ENCODE results near the gene MYH6.

MYH6 gene

DNA sequence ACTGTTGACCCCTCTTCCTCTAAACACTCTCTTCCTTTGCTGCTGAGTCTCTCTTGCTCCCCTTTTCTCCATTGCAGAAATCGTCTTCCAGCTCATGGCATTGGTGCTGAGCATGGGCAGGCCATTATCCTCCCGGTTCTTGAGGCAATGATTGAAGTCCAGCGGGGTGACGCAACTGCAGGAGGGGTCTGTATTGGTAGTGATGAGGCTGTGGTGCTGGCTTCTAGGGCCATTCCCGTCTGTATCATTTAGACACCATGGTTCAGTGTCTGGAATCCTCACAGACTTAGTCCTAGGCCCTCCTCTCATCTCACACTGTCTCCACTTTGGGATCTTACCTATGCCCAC, 54.7 kb downstream of the MYH6 start:
- no peak for FAIRE-seq

DNA sequence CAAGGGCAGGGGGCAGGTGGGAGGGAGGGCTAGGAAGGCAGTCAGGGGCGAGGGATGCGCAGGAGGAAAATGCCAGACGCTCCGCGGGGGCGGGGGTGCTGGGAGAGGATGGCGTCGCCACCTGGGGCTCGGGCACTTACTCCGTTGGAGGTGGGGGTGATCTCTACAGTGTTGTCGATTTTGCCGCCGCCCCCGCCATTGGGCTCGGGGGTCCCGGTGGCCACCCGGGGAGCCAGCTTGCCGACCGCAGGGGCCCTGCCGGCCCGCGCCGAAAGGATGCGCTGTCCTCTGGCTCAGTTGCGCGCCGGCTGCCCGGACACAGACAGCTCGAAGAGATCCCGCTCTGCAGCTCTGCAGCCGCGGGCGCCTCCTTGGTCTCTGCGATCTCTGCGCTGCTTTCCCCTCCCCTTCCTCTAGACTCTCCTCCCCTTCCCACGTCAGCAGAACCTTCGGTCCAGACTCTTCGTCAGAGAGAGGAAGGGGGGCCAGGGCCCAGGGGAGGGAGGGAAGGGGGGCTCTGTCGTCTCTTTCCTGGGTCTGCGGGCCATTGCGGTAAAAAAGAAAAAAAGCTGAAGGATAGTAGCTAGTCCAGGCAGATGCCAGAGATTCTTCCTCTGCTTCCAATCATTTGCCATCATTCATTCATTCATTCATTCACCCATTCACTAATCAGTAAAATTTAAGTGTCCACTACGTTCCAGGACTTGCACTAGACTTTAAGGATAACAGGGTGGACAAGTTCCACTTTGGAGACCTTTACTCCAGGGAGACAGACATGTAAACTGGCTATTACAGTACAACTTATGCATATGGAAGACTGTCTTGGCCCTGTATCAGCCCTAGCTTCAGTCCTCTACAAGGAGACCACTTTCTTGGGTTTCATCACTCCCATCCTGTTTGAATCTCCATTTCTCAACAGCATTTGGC, 55.3 kb downstream of the MYH6 start, which contains the start of gene SLC22A17:
TSS of gene SLC22A17 (minus strand) at position 382 of the 927 bp plus-strand sequence.
- no peak for FAIRE-seq

DNA sequence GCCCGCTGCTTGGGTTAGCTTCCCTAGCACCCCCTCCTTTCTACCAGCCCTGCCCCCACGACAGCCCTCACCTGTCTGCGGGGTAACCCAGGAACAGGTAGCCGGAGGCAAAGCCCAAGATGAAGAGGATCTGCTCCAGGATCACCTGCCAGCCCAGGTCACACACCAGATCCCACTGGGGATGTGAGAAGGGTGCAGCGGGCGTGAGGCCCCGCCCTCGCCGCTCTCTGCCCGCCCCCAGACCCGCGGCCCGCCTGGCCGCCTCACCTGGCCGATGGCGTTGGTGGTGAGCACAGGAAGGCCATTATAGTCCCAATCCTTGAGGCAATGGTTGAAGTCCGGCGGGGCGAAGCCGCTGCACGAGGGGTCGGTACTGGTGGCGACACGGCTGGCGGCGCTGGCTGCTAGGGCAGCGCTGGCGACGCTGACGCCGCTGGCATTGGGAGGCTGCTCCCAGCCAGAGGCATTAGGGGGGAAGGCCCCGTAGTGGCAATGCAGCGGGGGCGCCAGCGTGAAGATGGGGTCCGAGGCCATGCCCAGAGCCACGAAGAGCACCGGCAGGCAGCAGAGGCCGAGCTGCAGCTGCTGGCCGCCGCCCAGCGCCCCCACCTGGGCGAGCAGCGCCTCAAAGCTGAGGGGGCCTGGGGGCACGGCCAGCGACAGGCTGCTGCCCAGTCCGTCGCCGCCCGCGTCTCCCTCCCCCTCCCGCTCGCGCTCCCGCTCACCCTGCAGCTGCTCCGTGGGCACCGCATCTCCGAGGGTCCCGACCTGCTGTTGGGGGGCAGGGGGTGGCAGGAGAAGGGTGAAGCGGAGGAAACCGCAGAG, 56.2 kb downstream of the MYH6 start:
- FAIRE-seq: no peak

DNA sequence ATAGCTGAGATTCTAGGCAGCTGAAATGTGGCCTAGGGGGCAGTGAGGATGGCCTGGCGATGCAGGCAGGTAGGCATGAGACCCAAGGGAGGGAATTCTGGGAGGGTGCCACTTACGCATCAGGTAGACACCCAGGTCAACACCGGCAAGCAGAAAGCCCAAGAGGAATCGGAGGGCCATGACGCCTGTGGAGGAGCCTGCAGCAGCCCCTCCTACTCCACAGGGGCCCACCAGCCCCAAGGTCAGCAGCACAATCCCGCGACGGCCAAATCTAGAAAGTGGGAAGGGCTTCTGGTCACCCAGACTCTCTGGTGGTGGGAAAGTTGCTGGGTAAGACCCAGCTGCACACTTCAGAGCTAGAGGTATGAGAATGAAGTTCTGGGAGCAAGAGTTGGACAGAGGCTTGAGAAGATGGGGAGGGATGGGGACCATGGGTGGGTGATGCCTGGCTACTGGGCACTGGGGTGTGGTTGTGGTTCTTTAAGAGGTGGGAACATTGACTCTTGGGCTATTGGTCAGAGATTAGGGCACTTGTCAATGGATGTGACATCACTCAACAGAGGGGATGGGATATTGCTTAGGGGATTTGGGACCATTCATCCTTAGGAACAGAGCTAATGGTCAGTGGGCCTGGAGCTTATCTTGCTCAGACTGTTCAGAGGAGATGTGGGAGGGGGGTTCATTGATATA, 58.8 kb downstream of the MYH6 start:
- FAIRE-seq: no peak

DNA sequence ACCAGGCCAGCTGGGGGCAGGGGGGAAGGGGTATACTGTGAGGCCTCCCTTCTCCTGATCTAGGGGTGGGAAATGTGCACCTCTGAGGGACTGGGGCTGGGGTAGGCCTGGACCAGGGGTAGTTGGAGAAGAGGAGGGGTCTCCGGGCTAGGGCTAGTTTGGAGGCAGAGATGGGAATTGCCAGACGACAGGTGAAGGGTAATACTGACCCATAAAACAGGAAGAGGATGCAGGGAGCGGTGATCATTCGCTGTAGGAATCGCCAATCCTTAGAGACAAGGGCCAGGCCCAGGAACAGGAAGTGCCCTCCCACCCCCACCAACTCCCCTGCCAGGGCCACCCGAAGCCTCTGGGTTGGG, 59.8 kb downstream of the MYH6 start:
- FAIRE-seq: no peak

DNA sequence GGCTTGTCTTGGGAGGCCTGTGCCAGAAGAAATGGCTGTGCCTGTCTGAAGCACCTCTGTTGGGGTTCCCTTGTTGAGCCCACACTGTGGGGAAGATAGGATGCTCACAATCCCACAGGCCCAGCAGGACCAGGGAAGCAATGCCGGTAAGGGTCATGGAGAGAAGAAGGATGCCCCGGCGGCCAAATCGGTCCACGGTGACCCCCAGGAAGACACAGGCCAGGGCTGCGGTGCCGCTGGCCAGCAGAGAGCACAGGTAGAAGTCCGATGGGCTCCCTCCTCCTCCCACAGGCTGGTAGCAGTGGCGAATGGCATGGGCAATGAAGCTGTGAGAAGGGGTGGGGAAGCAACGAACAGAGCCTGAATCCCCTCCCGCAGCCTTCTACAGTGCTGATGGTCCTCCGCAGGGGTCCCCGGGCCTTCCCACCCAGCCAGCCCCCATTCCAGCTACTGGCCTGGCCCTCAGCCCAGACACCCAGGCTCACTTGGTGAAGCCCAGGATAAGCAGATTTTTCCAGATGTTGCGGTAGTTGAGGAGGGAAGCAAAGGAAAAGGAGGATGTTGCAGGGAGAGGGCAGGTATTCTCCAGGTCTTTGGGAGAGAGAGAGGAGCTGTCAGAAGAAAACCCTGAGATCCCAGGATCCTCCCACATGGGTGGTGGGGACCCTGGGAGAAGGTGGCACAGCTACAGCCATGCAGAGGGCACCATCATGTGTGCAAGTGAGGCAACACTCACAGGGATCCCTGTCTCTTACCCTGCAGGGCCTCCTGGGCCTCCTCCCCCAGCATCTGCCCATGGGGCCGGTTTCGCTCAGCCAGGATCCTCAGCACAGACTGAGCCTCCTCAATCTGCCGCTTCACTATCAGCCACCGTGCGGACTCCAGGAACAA, 60.4 kb downstream of the MYH6 start:
- FAIRE-seq: no peak

DNA sequence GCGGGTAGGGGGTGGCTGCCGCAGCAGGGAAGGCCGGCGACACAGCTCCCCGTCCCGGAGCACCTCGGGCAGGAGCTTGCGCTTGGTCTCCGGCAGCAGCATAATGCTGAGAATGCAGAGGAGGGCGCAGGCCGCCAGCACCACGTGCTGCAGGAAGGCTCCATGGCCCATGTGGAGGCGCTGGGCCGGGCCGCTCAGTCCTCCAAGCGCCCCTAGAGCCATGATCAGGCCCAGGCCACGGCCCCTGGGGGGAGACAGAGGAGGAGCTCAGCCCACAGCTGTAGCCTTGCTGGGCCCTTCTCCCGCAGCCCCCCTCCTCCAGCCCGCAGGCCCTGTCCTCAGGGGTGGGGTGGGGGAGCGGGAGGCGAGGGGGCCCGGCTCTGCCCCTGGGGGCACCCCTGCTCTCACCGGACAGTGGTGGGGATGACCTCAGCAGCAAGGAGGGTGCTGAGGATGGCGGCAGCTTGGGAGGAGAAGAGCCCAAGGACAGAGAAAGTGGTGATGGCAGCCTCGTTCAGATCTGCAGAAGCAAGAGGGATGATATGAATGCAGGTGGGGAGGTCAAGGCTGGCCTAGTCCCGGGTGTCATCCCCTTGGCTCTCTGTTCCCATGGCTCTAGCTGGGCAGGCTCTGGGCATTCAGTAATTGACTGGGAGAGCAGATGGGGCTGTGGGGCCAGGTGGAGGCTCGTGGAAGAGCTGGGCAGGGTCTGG, 61.2 kb downstream of the MYH6 start:
- FAIRE-seq: no peak

DNA sequence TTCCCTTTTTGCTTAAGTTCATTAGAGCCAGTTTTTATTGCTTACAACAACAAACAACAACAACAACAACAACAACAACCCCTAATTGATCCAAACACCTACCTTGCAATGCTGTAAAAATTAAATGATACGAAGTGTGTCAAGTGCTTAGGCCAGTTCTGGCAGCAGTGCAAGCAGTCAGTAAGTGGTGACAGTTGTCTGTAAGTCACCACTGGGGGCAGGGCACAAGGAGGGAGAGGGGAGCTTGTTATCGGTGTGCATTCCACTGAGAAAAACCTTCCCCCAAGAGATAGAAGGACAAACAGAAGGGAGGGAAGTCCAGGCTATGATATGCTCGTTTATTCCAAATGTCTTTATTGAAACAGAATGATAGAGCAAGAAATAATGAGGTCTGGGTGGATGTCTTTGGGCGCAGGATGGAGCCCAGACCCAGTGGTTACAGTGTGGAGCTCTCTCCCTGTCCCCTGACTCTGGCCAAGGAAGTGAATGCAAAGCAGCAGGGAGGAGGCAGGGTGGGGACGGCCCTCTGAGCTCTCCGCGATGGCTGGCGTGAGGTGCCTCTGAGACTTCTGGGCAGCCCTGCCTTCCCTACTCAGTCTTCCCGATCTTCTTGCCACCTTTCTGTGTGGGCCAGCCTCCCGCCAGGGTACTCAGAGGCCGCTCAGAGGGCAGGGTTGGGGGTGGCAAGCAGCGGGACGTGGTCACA, 61.9 kb downstream of the MYH6 start:
- no peak for FAIRE-seq

DNA sequence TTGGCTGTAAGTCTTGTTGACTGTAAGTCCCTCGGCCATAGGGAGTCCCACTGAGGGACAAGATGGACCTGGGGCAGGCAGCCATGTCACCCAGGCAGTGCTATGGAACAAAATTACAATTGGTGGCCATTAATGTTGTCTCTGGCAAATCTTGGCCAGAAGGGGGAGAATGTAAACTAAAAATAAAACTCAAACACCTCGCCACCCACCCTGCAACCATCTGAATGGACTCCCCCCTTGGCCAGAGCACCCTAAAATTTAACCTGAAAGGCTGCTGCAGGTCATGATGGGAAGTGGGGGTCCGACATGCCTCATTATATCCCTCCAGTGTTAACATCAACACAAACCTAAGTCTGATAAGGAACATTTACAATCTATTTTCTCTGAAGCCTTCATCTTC, 63.6 kb downstream of the MYH6 start:
- FAIRE-seq: no peak

DNA sequence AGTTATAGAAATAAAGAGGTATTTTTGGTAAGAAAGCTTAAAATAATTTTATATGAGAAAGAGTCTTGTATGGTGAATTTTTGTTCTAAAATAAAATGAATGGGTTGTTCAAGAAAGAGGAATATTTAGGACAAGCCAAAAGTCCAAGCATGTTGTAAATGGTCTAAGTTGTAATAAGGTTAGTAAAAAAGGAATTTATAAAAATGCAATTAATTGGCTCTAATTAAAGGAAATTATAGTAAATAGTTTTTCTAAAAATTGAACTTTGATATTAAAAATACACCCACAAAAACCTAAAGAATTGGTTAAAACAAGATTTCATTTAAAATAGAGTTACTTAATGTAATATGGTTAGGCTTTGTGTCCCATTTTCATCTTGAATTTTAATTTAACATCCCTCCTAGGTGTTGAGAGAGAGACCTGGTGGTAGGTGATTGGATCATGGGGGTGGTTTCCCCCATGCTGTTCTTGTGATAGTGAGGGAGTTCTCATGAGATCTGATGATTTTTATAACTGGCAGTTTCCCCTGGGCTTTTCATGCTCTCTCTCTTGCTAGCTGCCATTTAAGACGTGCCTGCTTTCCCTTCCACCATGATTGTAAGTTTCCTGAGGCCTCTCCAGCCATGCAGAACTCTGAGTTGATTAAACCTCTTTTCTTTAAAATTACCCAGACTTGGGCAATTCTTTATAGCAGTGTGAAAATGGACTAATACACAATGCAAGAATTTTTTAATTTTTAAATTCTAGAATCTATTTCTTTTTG, 68.4 kb downstream of the MYH6 start:
- peak; percentile 65 for FAIRE-seq

DNA sequence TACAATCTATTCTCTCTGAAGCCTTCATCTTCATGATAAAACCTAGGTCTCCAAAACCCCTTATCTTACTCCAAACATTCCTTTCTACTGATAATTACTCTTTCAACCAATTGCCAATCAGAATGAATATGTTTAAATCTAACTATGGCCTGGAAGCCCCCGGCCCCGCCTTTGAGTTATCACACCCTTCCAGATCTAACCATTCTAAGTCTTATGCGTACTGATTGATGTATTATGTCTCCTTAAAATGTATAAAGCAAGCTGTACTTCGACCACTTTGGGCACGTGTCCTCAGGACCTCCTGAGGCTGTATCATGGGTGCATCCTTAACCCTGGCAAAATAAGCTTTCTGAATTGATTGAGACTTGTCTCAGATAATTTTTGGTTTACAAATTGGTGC, 72.5 kb downstream of the MYH6 start:
- FAIRE-seq: no peak

All from TTC549 (cell line).